GM23338 (cell line): ENCODE measurements around the gene LURAP1L. TPM values are rescaled to one million over a fixed set of nuclear protein-coding genes. Genes with fewer than 3 reads are reported as not detected.

ENCODE experiments used
- ATAC-seq: fragments of 200-7000 bp; cut with Tn5 transposase; 3 replicates; pipeline ENCODE4 v1.9.1; 2020
- DNase-seq: peaks from one replicate; pipeline ENCODE4 v3.0.0-alpha.2; 2015; ENCODE audit warnings: low spot score
- H2AFZ ChIP-seq: fragments of 200-600 bp; sonication (generic); 2 replicates; pipeline ENCODE4 v1.8.0; 2016; ENCODE audit warnings: antibody characterized with exemption, mild to moderate bottlenecking, moderate library complexity
- H3F3A ChIP-seq: fragments of 200-600 bp; sonication (generic); replicated peaks from 2 replicates; pipeline ENCODE4 v1.8.0; 2017; ENCODE audit warnings: antibody characterized with exemption, mixed run types, low read depth
- H3K27ac ChIP-seq: fragments of 200-600 bp; sonication (generic); 2 replicates; pipeline ENCODE4 v1.6.1; 2016; ENCODE audit warnings: low read depth
- H3K27me3 ChIP-seq: fragments of 200-600 bp; sonication (generic); 2 replicates; pipeline ENCODE4 v1.8.0; 2016; ENCODE audit warnings: mild to moderate bottlenecking, mixed run types, moderate library complexity; ENCODE audit not compliant: insufficient read depth
- H3K36me3 ChIP-seq: fragments of 200-600 bp; sonication (generic); 2 replicates; pipeline ENCODE4 v1.8.0; 2016; ENCODE audit warnings: mild to moderate bottlenecking; ENCODE audit not compliant: insufficient read depth
- H3K4me1 ChIP-seq: fragments of 200-600 bp; sonication (generic); 2 replicates; pipeline ENCODE4 v1.8.0; 2016; ENCODE audit warnings: mild to moderate bottlenecking, moderate library complexity; ENCODE audit not compliant: insufficient read depth
- H3K4me2 ChIP-seq: fragments of 200-600 bp; sonication (generic); 2 replicates; pipeline ENCODE4 v1.7.1; 2017; ENCODE audit warnings: mixed run types
- H3K4me3 ChIP-seq: fragments of 200-600 bp; sonication (generic); 2 replicates; pipeline ENCODE4 v1.6.1; 2016; ENCODE audit warnings: mixed run types
- H3K79me2 ChIP-seq: fragments of 200-600 bp; sonication (generic); replicated peaks from 2 replicates; pipeline ENCODE4 v1.8.0; 2017; ENCODE audit warnings: mild to moderate bottlenecking; ENCODE audit not compliant: insufficient read depth
- H3K9me2 ChIP-seq: fragments of 200-600 bp; sonication (generic); 2 replicates; pipeline ENCODE4 v1.8.0; 2017; ENCODE audit not compliant: insufficient read depth
- H4K20me1 ChIP-seq: fragments of 200-600 bp; sonication (generic); replicated peaks from 2 replicates; pipeline ENCODE4 v1.8.0; 2017; ENCODE audit warnings: mild to moderate bottlenecking; ENCODE audit not compliant: insufficient read depth
- H3K27ac Mint-ChIP-seq: 2 replicates; pipeline ENCODE4 v1.8.0; 2020; ENCODE audit warnings: inconsistent platforms, mild to moderate bottlenecking, moderate library complexity, mixed read lengths
- H3K27me3 Mint-ChIP-seq: 3 replicates; pipeline ENCODE4 v1.8.0; 2022; ENCODE audit warnings: low read depth, mild to moderate bottlenecking, moderate library complexity, mixed read lengths, inconsistent platforms; ENCODE audit not compliant: insufficient read depth, poor library complexity
- H3K36me3 Mint-ChIP-seq: 3 replicates; pipeline ENCODE4 v1.8.0; 2021; ENCODE audit warnings: low read depth, mild to moderate bottlenecking, inconsistent platforms, moderate library complexity, mixed read lengths
- H3K4me1 Mint-ChIP-seq: 3 replicates; pipeline ENCODE4 v1.8.0; 2020; ENCODE audit warnings: mild to moderate bottlenecking, inconsistent platforms, mixed read lengths
- H3K4me3 Mint-ChIP-seq: 3 replicates; pipeline ENCODE4 v1.8.0; 2021; ENCODE audit warnings: moderate library complexity, mild to moderate bottlenecking, inconsistent platforms, mixed read lengths
- H3K9me3 Mint-ChIP-seq: 3 replicates; pipeline ENCODE4 v1.8.0; 2020; ENCODE audit warnings: moderate library complexity, mild to moderate bottlenecking, inconsistent platforms, mixed read lengths
- CTCF ChIP-seq, 2 experiments: fragments of 200-600 bp in 1 of 2; sonication (generic) in 1 of 2; conservative IDR thresholded peaks; 2 replicates each; pipeline versions ENCODE4 v1.5.1 to v1.6.1; 2016 to 2017; ENCODE audit warnings: antibody characterized with exemption in 2 of 2, low read depth in 2 of 2, mild to moderate bottlenecking in 2 of 2, moderate library complexity in 1 of 2
- ETS1 ChIP-seq: IDR thresholded peaks from 2 replicates; pipeline ENCODE4 v1.6.1; 2016; ENCODE audit warnings: antibody characterized with exemption
- EZH2 ChIP-seq: fragments of 200-600 bp; sonication (generic); IDR thresholded peaks from one replicate; pipeline ENCODE4 v1.8.0; 2017; ENCODE audit warnings: antibody characterized with exemption, mild to moderate bottlenecking, low read depth; ENCODE audit not compliant: unreplicated experiment
- ZNF462 ChIP-seq: fragments of 250-450 bp; sonication (Bioruptor Pico); IDR thresholded peaks from 2 replicates; pipeline ENCODE4 v1.5.0; 2020; ENCODE audit warnings: mild to moderate bottlenecking, moderate library complexity
- polyA plus RNA-seq: library from polyadenylated mRNA; unstranded; fragments of >200 nt; fragmentation: Nextera tagmentation; extraction: Ambion mirVana; gene quantifications from 2 replicates; pipeline ENCODE4 v1.2.1, GENCODE V29; 2016
- total RNA-seq: library from RNA; depleted of rRNA; stranded (reverse); fragments of >200 nt; shearing (Covaris generic); gene quantifications from 2 replicates; pipeline ENCODE4 v1.2.3, GENCODE V29; 2014

Gene LURAP1L
- total and polyA plus RNA-seq, 2 experiments from 2014 or later, result 1.2 to 1.6 TPM

- TF ChIP-seq ZNF462 (CRISPR knock-in tag) (no peak), ETS1 (no peak), CTCF (conservative IDR thresholded peaks at IDR 0.05; ENCODE audit: low read depth in 2 of 2) (no peak), EZH2 (no peak)
- no peaks in the 10 kb centered on the region for H3F3A ChIP-seq
- H3K27me3 ChIP-seq, result no peaks in the 10 kb centered on the region
- Mint-ChIP-seq H3K4me3 (no peak overlapping the region), H3K4me1 (no peaks in the 10 kb centered on the region), H3K36me3 (no peaks in the 10 kb centered on the region), H3K27ac (no peak overlapping the region), H3K27me3 (no peaks in the 10 kb centered on the region), H3K9me3 (no peaks in the 10 kb centered on the region)
- ATAC-seq (no peak), DNase-seq (no peak)
- no peak overlapping the region for H3K4me2 ChIP-seq
- H3K4me1 ChIP-seq, result no peaks in the 10 kb centered on the region
- H2AFZ ChIP-seq, result no peak overlapping the region
- H3K79me2 ChIP-seq, result no peaks in the 10 kb centered on the region
- no peak overlapping the region for H3K4me3 ChIP-seq
- H3K9me2 ChIP-seq, result no peaks in the 10 kb centered on the region
- no peak overlapping the region for H3K27ac ChIP-seq
- H3K36me3 ChIP-seq, result no peaks in the 10 kb centered on the region
- no peaks in the 10 kb centered on the region for H4K20me1 ChIP-seq
Observed at GRCh38 chr9:12796601-12797000, 21.8 kb downstream of the LURAP1L start.
